H1 (cell line): ENCODE data around the gene POLRMT. TPM values are rescaled to one million over a fixed set of nuclear protein-coding genes. Genes with fewer than 3 reads are reported as not detected.

Experiments
- CTCF ChIA-PET: fragments of 300-600 bp; sonication (Branson Sonifier 250); formaldehyde crosslinking; loops from one replicate; lab custom pipeline; 2021; ENCODE audit not compliant: partially characterized antibody; lab: Charles Lee
- POLR2A ChIA-PET: fragments of 300-600 bp; sonication (Branson Sonifier 250); formaldehyde crosslinking; loops from one replicate; lab custom pipeline; 2021; ENCODE audit warnings: inconsistent platforms; ENCODE audit not compliant: partially characterized antibody; lab: Charles Lee
- DNase-seq, 2 experiments: peaks; one replicate each; pipeline versions ENCODE4 v3.0.0 to v3.0.0-alpha.2; 2010 to 2022; ENCODE audit warnings: low spot score in 2 of 2, low read depth in 1 of 2, mixed read lengths in 1 of 2
- FAIRE-seq: peaks from 2 replicates; lab custom pipeline; 2011; peaks lifted over from hg19 to GRCh38; lab: Jason Lieb, UNC
- H2AFZ ChIP-seq: 2 replicates; pipeline ENCODE4 v1.8.1; 2012; ENCODE audit warnings: low read length, inconsistent platforms
- H2AK5ac ChIP-seq: 2 replicates; pipeline ENCODE4 v1.6.1; 2013; ENCODE audit warnings: low read depth, low read length
- H2BK120ac ChIP-seq: replicated peaks from 2 replicates; pipeline ENCODE3; 2013; ENCODE audit warnings: low read depth, low read length, inconsistent platforms
- H2BK12ac ChIP-seq: 2 replicates; pipeline ENCODE4 v1.6.1; 2013; ENCODE audit warnings: low read depth, low read length
- H2BK15ac ChIP-seq: 2 replicates; pipeline ENCODE4 v1.6.1; 2013; ENCODE audit warnings: low read length
- H2BK20ac ChIP-seq: 2 replicates; pipeline ENCODE4 v1.6.1; 2013; ENCODE audit warnings: low read length
- H2BK5ac ChIP-seq: 2 replicates; pipeline ENCODE4 v1.6.1; 2013; ENCODE audit warnings: low read depth, low read length
- H3K14ac ChIP-seq: 2 replicates; pipeline ENCODE4 v1.6.1; 2013; ENCODE audit warnings: inconsistent platforms; ENCODE audit not compliant: insufficient read length
- H3K18ac ChIP-seq: 2 replicates; pipeline ENCODE4 v1.6.1; 2013; ENCODE audit warnings: low read length; ENCODE audit errors: extremely low read depth
- H3K23ac ChIP-seq: 2 replicates; pipeline ENCODE4 v1.6.1; 2013; ENCODE audit warnings: inconsistent platforms; ENCODE audit not compliant: insufficient read length
- H3K23me2 ChIP-seq: 2 replicates; pipeline ENCODE4 v1.6.1; 2013; ENCODE audit warnings: low read depth, low read length
- H3K27ac ChIP-seq: 2 replicates; pipeline ENCODE4 v1.6.1; 2011; ENCODE audit warnings: low read depth, low read length, inconsistent platforms
- H3K27me3 ChIP-seq, 4 experiments: replicated peaks in 1 of 4; 1 replicate in 1 of 4; 2 replicates in 3 of 4; pipeline versions ENCODE4 v1.6.1 to v1.8.1; 2011 to 2013; ENCODE audit warnings: low read length in 3 of 4, mild to moderate bottlenecking in 3 of 4, inconsistent platforms in 2 of 4, mixed read lengths in 2 of 4, moderate library complexity in 1 of 4; ENCODE audit not compliant: control insufficient read depth in 3 of 4, insufficient read depth in 3 of 4; ENCODE audit errors: extremely low read depth in 1 of 4
- H3K36me3 ChIP-seq, 4 experiments: 2 replicates each; pipeline versions ENCODE4 v1.6.1 to v1.8.1; 2011 to 2013; ENCODE audit warnings: mild to moderate bottlenecking in 4 of 4, low read length in 3 of 4, moderate library complexity in 2 of 4, control low read depth in 1 of 4, inconsistent platforms in 1 of 4; ENCODE audit not compliant: insufficient read depth in 4 of 4, control insufficient read depth in 2 of 4
- H3K4ac ChIP-seq: replicated peaks from 2 replicates; pipeline ENCODE3; 2013; ENCODE audit warnings: low read length, low read depth, mixed read lengths, inconsistent platforms; ENCODE audit not compliant: insufficient read length
- H3K4me1 ChIP-seq, 4 experiments: replicated peaks in 1 of 4; 1 replicate in 1 of 4; 2 replicates in 3 of 4; pipeline versions ENCODE4 v1.6.1 to v1.8.1; 2011 to 2013; ENCODE audit warnings: low read length in 3 of 4, inconsistent platforms in 2 of 4, mixed read lengths in 1 of 4; ENCODE audit not compliant: insufficient read depth in 4 of 4, control insufficient read depth in 3 of 4
- H3K4me2 ChIP-seq, 2 experiments: 2 replicates each; pipeline versions ENCODE4 v1.6.1 to v1.8.1; 2011 to 2013; ENCODE audit warnings: low read depth in 2 of 2, low read length in 2 of 2, control low read depth in 1 of 2, inconsistent platforms in 1 of 2, mild to moderate bottlenecking in 1 of 2; ENCODE audit not compliant: insufficient read depth in 1 of 2
- H3K4me3 ChIP-seq, 4 experiments: fragments of 200-600, 300-600 bp in 1 of 4; sonication (generic), shearing (Covaris generic), sonication (Bioruptor Twin) in 1 of 4; 2 replicates each; pipeline versions ENCODE4 v1.5.1 to v1.8.1; 2011 to 2016; ENCODE audit warnings: low read length in 4 of 4, low read depth in 3 of 4, control low read depth in 2 of 4, inconsistent platforms in 2 of 4, mild to moderate bottlenecking in 2 of 4, mixed read lengths in 1 of 4, moderate library complexity in 1 of 4; ENCODE audit not compliant: insufficient read depth in 2 of 4; ENCODE audit errors: extremely low read depth in 1 of 4
- H3K56ac ChIP-seq: replicated peaks from 2 replicates; pipeline ENCODE3; 2013; ENCODE audit warnings: low read depth, mild to moderate bottlenecking, mixed read lengths, low read length, inconsistent platforms; ENCODE audit not compliant: insufficient read length
- H3K79me1 ChIP-seq: 2 replicates; pipeline ENCODE4 v1.6.1; 2013; ENCODE audit warnings: low read depth, low read length, control low read depth
- H3K79me2 ChIP-seq, 2 experiments: 2 replicates each; pipeline versions ENCODE4 v1.6.1 to v1.8.1; 2012 to 2013; ENCODE audit warnings: low read length in 2 of 2, mild to moderate bottlenecking in 2 of 2, inconsistent platforms in 1 of 2; ENCODE audit not compliant: insufficient read depth in 2 of 2, control insufficient read depth in 1 of 2
- H3K9ac ChIP-seq, 4 experiments: replicated peaks in 1 of 4; 1 replicate in 1 of 4; 2 replicates in 3 of 4; pipeline versions ENCODE4 v1.6.1 to v1.8.1; 2011 to 2013; ENCODE audit warnings: low read depth in 3 of 4, low read length in 3 of 4, control low read depth in 2 of 4, mild to moderate bottlenecking in 2 of 4, moderate library complexity in 2 of 4, inconsistent platforms in 1 of 4; ENCODE audit errors: extremely low read depth in 1 of 4
- H3K9me3 ChIP-seq, 2 experiments: 2 replicates each; pipeline versions ENCODE4 v1.6.1 to v1.8.1; 2012 to 2013; ENCODE audit warnings: mild to moderate bottlenecking in 2 of 2, moderate library complexity in 2 of 2, control low read depth in 1 of 2, inconsistent platforms in 1 of 2, low read depth in 1 of 2, low read length in 1 of 2, mixed read lengths in 1 of 2; ENCODE audit not compliant: insufficient read depth in 2 of 2
- H4K20me1 ChIP-seq, 2 experiments: replicated peaks in 1 of 2; 2 replicates each; pipeline versions ENCODE3 to v1.8.1; 2011 to 2013; ENCODE audit warnings: inconsistent platforms in 2 of 2, low read length in 2 of 2, mild to moderate bottlenecking in 1 of 2; ENCODE audit not compliant: insufficient read depth in 2 of 2, control insufficient read depth in 1 of 2
- H4K5ac ChIP-seq: 2 replicates; pipeline ENCODE4 v1.6.1; 2013; ENCODE audit warnings: low read length, low read depth, mixed read lengths, inconsistent platforms; ENCODE audit not compliant: insufficient read length
- H4K8ac ChIP-seq: 2 replicates; pipeline ENCODE4 v1.8.0; 2013; ENCODE audit warnings: mild to moderate bottlenecking, moderate library complexity, low read length, inconsistent platforms; ENCODE audit not compliant: insufficient read depth; ENCODE audit errors: extremely low read depth
- H4K91ac ChIP-seq: replicated peaks from 2 replicates; pipeline ENCODE3; 2013; ENCODE audit warnings: low read length, mixed read lengths, inconsistent platforms; ENCODE audit not compliant: insufficient read length
- TAF7 ChIP-seq: optimal IDR thresholded peaks from 2 replicates; pipeline ENCODE3; 2011; ENCODE audit warnings: low read depth, mild to moderate bottlenecking, inconsistent platforms, low read length, moderate library complexity, borderline replicate concordance
- WGBS, 2 experiments: shearing (Covaris generic) in 1 of 2; methylation state at CpG; one replicate each; pipeline versions ENCODE4 v1.1.6 to v1.1.7; 2013 to 2015; ENCODE audit warnings: low lambda C conversion rate in 2 of 2, mixed read lengths in 2 of 2, inconsistent platforms in 1 of 2, low coverage in 1 of 2, missing lambda C conversion rate in 1 of 2; ENCODE audit not compliant: insufficient replicate concordance in 2 of 2, insufficient coverage in 1 of 2, insufficient read length in 1 of 2; ENCODE audit errors: extremely low coverage in 1 of 2, missing lambda C conversion rate in 1 of 2; 5-methylcytosine and 5-hydroxymethylcytosine counted together
- polyA plus RNA-seq, 7 experiments: library from polyadenylated mRNA; depleted of rRNA in 3 of 7; stranded (reverse) in 5 of 7; unstranded in 2 of 7; fragments of >200 nt in 5 of 7; fragments of 200-250 nt in 2 of 7; gene quantifications; 1 replicate in 5 of 7; 2 replicates in 1 of 7; 4 replicates in 1 of 7; pipeline versions ENCODE4 v1.2.1 to v1.2.3, GENCODE V29; 2011 to 2013; ENCODE audit warnings: missing spikeins in 2 of 7, mixed read lengths in 2 of 7
- total RNA-seq: library from RNA; stranded (reverse); fragmentation: NEBNext Ultra II Directional; extraction: Animal tissue kit (Norgen Biotek cat#: 25700); gene quantifications from 2 replicates; pipeline ENCODE4 v1.2.1, GENCODE V29; 2021
- TF ChIP-seq, protein P1 (sequence below), 3 experiments: IDR thresholded peaks; 1 replicate in 2 of 3; 2 replicates in 1 of 3; pipeline versions ENCODE4 v1.5.1 to v1.6.1; 2011; ENCODE audit warnings: low read length in 3 of 3, mild to moderate bottlenecking in 3 of 3, inconsistent platforms in 2 of 3, low read depth in 1 of 3, moderate library complexity in 1 of 3; ENCODE audit not compliant: insufficient read depth in 1 of 3; ENCODE audit errors: control extremely low read depth in 1 of 3

The POLRMT gene
- total and polyA plus RNA-seq, 2 of the 8 experiments (the other 6 are each of a cell fraction or from before 2014, with no cell fraction given): 93.0 to 111 TPM

DNA sequence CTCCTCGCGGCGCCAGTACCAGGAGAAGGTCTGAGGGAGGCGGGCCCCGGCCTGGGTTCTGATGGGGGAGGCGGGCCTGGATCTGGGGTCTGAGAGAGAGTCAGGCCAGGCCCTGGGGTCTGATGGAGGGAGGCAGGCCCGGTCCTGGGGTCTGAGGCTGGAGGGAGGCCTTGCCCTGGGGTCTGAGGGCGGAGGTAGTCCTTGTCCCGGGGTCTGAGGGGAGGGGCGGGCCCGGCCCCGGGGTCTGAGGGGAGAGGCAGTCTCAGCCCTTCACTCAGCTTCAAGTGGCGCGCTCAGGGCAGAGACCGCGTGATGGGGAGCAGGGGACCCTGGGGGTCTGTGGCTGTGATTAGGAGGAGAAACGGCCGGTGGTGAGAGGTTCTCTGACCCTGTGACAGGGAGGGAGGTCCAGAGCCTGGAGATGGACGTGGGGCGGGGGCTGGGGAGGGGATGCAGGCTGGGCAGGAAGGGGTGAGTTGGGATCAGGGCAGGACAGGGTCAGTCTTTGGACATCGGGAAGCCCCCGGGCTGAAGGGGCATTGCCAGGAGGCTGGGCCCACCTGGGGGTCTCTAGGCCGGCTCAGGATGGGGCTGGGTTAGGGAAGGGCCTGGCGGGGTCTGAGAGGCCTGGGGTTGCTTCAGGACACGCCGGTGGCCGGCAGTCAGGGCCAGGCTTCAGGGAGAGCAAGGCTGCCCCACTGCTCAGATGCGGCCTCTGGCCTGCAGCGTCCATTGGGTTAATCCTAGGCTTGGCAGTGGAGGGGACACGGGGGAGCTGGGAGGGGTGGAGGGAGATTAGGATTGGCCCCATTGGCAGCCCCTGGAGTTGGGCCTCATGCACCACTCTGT lies 25.0 kb downstream of the POLRMT start:
- no peak for TF ChIP-seq TAF7
- TF ChIP-seq, protein P1, sequence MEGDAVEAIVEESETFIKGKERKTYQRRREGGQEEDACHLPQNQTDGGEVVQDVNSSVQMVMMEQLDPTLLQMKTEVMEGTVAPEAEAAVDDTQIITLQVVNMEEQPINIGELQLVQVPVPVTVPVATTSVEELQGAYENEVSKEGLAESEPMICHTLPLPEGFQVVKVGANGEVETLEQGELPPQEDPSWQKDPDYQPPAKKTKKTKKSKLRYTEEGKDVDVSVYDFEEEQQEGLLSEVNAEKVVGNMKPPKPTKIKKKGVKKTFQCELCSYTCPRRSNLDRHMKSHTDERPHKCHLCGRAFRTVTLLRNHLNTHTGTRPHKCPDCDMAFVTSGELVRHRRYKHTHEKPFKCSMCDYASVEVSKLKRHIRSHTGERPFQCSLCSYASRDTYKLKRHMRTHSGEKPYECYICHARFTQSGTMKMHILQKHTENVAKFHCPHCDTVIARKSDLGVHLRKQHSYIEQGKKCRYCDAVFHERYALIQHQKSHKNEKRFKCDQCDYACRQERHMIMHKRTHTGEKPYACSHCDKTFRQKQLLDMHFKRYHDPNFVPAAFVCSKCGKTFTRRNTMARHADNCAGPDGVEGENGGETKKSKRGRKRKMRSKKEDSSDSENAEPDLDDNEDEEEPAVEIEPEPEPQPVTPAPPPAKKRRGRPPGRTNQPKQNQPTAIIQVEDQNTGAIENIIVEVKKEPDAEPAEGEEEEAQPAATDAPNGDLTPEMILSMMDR (IDR thresholded peaks at IDR 0.05; ENCODE audit: control extremely low read depth in 1 of 3, insufficient read depth in 1 of 3, low read depth in 1 of 3, low read length in 3 of 3): peak in 1 of 3 experiments; percentile 12; a peak in 1 of 4 replicates
- Histone ChIP-seq H3K4ac (no peak overlapping the region), H4K91ac (no peak overlapping the region), H3K36me3 (peaks cover 0 to 6% (median 0%) of the 10 kb centered on the region in 4 experiments; a peak in 1 of 8 replicates), H3K23ac (no peak overlapping the region), H2BK20ac (no peak overlapping the region), H3K9me3 (peaks cover 0 to 11% of the 10 kb centered on the region in 2 experiments; a peak in 1 of 4 replicates), H3K27ac (no peak overlapping the region), H2BK15ac (no peak overlapping the region), H3K27me3 (no peaks in the 10 kb centered on the region), H2BK5ac (no peak overlapping the region), H3K56ac (no peak overlapping the region), H2AK5ac (no peak overlapping the region), H3K9ac (no peak overlapping the region), H2AFZ (no peak overlapping the region), H3K4me3 (no peak overlapping the region), H2BK12ac (no peak overlapping the region), H3K4me1 (no peaks in the 10 kb centered on the region), H4K20me1 (no peaks in the 10 kb centered on the region), H3K79me1 (no peaks in the 10 kb centered on the region; the same call in 1 of the 2 replicates), H2BK120ac (no peak overlapping the region), H3K4me2 (no peak overlapping the region), H4K8ac (0 out of 2 replicates have a peak overlapping the region, but pooled peaks have one; percentile 35), H3K23me2 (no peaks in the 10 kb centered on the region), H3K79me2 (no peaks in the 10 kb centered on the region), H3K14ac (no peak overlapping the region), H3K18ac (no peak overlapping the region), H4K5ac (no peak overlapping the region)
- no peak for DNase-seq
- WGBS, 2 experiments: 80% methylated on average over 26 of the region's 30 CpGs; no CpG with 5 or more reads in 1 of the 2 experiments
- FAIRE-seq: no peak
- CTCF ChIA-PET: interaction anchor here (1.1 to 2.3 kb wide), 3 partner anchors 17 to 98 kb away, joined by 3 to 5 read pairs (median 3); no protein-coding TSS in a partner anchor
- POLR2A ChIA-PET: interaction anchor here (0.7 to 1.5 kb wide), 3 partner anchors 9 to 37 kb away, joined by 3 read pairs; no protein-coding TSS in a partner anchor
